PFSK-1 (cell line): ENCODE data around the gene KIRREL3.

Experiments
- FOXP2 ChIP-seq: optimal IDR thresholded peaks from 2 replicates; pipeline ENCODE3; 2011; ENCODE audit warnings: borderline replicate concordance, control low read depth, inconsistent platforms; ENCODE audit not compliant: insufficient read depth; ENCODE audit errors: extremely low read length, extremely low read depth
- POLR2AphosphoS5 ChIP-seq: IDR thresholded peaks from 2 replicates; pipeline ENCODE4 v1.6.1; 2012; ENCODE audit warnings: low read depth, mild to moderate bottlenecking, control low read depth, low read length, moderate library complexity
- REST ChIP-seq, 2 experiments: IDR thresholded peaks; 2 replicates each; pipeline versions ENCODE4 v1.6.1 to v1.8.0; 2011 to 2012; ENCODE audit warnings: low read depth in 2 of 2, low read length in 2 of 2, control low read depth in 1 of 2, inconsistent platforms in 1 of 2, mild to moderate bottlenecking in 1 of 2, moderate library complexity in 1 of 2; ENCODE audit not compliant: insufficient read depth in 1 of 2
- SIN3A ChIP-seq: IDR thresholded peaks from 2 replicates; pipeline ENCODE4 v1.6.1; 2012; ENCODE audit warnings: mild to moderate bottlenecking, low read length, moderate library complexity, borderline replicate concordance; ENCODE audit not compliant: insufficient read depth
- TAF1 ChIP-seq: IDR thresholded peaks from 2 replicates; pipeline ENCODE4 v1.6.1; 2012; ENCODE audit warnings: low read length, control low read depth, borderline replicate concordance; ENCODE audit not compliant: insufficient read depth

KIRREL3 gene

GRCh38 chr11:126423154-126423553 lies 577.4 kb downstream of the KIRREL3 start:
- TF ChIP-seq REST (IDR thresholded peaks at IDR 0.05; ENCODE audit: insufficient read depth in 1 of 2, low read depth in 2 of 2, low read length in 2 of 2) (no peak), POLR2AphosphoS5 (no peak), SIN3A (no peak), TAF1 (no peak), FOXP2 (no peak)

DNA sequence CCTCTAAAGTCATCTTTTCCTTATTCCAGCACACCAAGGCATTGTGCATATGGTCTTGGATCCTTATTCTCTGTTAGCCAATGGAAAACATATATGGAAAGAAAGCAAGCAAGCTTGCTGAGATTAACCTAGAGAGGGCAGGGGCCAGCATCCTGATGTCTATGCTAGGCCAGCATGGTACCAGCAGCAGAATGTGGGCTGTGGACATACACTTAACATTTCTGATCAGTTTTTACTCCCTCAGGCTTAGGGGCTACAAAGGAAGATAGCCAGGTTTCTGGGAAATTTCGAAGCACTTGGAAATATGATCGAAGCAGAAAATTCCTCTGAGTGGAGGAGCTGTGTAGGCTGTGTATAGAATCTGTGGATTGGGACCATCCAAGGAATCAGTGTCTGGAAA lies 578.1 kb downstream of the KIRREL3 start:
- no peak for TF ChIP-seq REST (IDR thresholded peaks at IDR 0.05; ENCODE audit: insufficient read depth in 1 of 2, low read depth in 2 of 2, low read length in 2 of 2)
- TF ChIP-seq FOXP2: no peak
- TF ChIP-seq POLR2AphosphoS5: no peak
- TF ChIP-seq TAF1: no peak
- no peak for TF ChIP-seq SIN3A

- TF ChIP-seq POLR2AphosphoS5: no peak
- TF ChIP-seq FOXP2: no peak
- no peak for TF ChIP-seq SIN3A
- TF ChIP-seq TAF1: no peak
- TF ChIP-seq REST (IDR thresholded peaks at IDR 0.05; ENCODE audit: insufficient read depth in 1 of 2, low read depth in 2 of 2, low read length in 2 of 2): no peak
These were observed 579.3 kb downstream of the KIRREL3 start for GRCh38 chr11:126421271-126421671.

DNA sequence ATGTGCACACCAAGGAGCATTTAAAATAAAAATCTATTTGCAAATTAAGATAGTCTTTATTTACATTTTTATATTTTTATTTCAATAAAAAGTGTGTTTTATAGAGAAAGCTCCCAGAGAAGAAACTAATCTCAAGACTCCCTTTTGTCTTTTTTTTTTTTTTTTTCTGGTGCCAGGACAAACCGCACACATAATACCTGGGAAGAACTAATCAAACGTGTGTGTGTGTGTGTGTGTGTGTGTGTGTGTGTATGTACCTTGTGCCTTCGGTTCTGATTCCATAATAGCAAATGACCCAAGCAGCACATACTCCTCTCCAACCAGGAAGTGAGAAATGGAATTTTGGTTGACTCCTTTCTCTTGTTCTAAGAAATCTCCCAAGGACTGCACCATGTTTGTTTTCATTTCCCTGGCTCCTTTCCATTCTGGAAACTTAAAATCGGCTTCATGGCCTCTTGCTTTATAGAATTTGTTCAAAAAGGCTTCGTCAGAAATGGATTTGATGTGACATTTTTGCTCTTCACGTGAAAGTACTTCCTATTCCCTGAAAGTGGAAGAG lies 579.8 kb downstream of the KIRREL3 start:
- TF ChIP-seq REST (IDR thresholded peaks at IDR 0.05; ENCODE audit: insufficient read depth in 1 of 2, low read depth in 2 of 2, low read length in 2 of 2): no peak
- no peak for TF ChIP-seq FOXP2
- no peak for TF ChIP-seq POLR2AphosphoS5
- no peak for TF ChIP-seq SIN3A
- no peak for TF ChIP-seq TAF1

DNA sequence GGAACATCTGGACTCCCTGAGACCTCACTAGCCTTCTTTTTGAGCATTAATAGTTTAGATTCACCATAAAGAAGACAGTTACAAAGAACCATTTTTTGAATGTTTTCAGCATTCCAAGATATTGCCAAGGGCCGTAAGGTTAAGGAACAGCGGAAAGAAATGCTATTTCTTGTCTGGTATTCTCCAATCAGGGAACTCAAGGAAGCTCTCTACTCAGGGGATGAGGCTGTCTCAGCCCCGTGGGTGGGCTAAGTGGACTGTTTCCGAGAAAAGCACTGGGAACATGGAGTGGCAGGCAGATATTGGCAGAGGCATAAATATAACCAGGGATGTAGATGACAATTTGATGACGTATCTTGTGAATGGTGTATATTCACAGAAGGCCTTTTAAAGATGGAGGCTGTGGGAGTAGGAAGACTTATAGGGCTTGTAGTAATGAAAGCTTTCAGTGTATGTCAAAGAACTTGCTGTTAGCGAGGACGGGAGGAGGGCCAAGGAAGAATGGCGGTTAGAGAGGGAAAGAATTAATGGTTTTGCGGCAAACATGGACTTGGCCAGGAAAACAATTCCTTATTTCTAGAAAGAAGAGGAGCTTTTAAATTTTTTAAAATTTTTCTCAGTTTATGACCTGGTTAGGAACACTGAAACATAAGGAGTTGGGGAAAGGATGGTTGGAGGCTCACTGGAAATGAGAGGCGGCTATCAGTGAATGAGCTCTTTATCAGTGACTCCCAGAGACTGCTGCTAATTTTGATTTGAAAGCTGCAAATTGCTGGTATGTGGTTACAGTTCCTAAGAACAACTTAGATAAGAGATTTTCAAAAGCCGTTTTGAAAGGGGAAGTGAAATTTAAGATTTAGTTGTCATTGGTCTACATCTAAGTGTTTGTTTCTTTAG lies 580.5 kb downstream of the KIRREL3 start:
- no peak for TF ChIP-seq REST (IDR thresholded peaks at IDR 0.05; ENCODE audit: insufficient read depth in 1 of 2, low read depth in 2 of 2, low read length in 2 of 2)
